ENCODE results near the gene PTPRG. TPM values are rescaled to one million over a fixed set of nuclear protein-coding genes. Genes with fewer than 3 reads are reported as not detected.

The PTPRG gene
- total RNA-seq, 1 experiment from 2014 or later, result 69.3 TPM

GRCh38 chr3:62046326-62046725 lies 485.0 kb downstream of the PTPRG start:
- Histone ChIP-seq H3T11ph (ENCODE audit: low read length) (no peak overlapping the region), H3K79me1 (ENCODE audit: insufficient read depth, low read depth, low read length, poor library complexity, severe bottlenecking) (no peaks in the 10 kb centered on the region), H3K23me2 (ENCODE audit: insufficient read length, low read depth, low read length, poor library complexity, severe bottlenecking) (no peaks in the 10 kb centered on the region), H4K8ac (replicated peaks; ENCODE audit: insufficient read length, low read depth, low read length) (no peak overlapping the region), H2BK20ac (ENCODE audit: low read depth, low read length, poor library complexity, severe bottlenecking) (no peak overlapping the region), H3K14ac (ENCODE audit: insufficient read depth, low read length) (no peak overlapping the region), H2BK5ac (ENCODE audit: insufficient read length, low read length) (no peak overlapping the region), H3K27me3 (ENCODE audit: insufficient read depth, low read length) (no peaks in the 10 kb centered on the region), H4K20me1 (ENCODE audit: control insufficient read depth, insufficient read depth, insufficient read length) (no peaks in the 10 kb centered on the region), H3K27ac (ENCODE audit: insufficient read length, low read depth, low read length) (no peak overlapping the region), H3K4me2 (ENCODE audit: insufficient read depth, insufficient read length, low read length) (no peak overlapping the region), H3K56ac (ENCODE audit: insufficient read length, low read depth, low read length) (no peak overlapping the region), H2AK5ac (ENCODE audit: insufficient read length, low read length) (no peak overlapping the region), H4K91ac (ENCODE audit: insufficient read length, low read depth, low read length) (no peak overlapping the region), H2AFZ (ENCODE audit: low read length) (no peak overlapping the region), H2BK120ac (ENCODE audit: low read depth, low read length, poor library complexity, severe bottlenecking) (no peak overlapping the region), H2BK12ac (ENCODE audit: insufficient read length, low read depth, low read length) (no peak overlapping the region), H3K23ac (ENCODE audit: insufficient read length, low read depth, low read length) (no peak overlapping the region), H3K9ac (ENCODE audit: extremely low read depth, insufficient read length, low read length) (no peak overlapping the region), H3K4ac (ENCODE audit: low read depth, low read length) (no peak overlapping the region), H3K9me3 (ENCODE audit: control insufficient read depth, low read depth, low read length) (no peaks in the 10 kb centered on the region), H3K18ac (ENCODE audit: insufficient read length, low read depth, low read length) (no peak overlapping the region), H4K5ac (ENCODE audit: insufficient read length, low read depth, low read length) (no peak overlapping the region), H2BK15ac (ENCODE audit: low read depth, low read length) (no peak overlapping the region), H3K4me1 (ENCODE audit: insufficient read depth, low read length) (peaks cover 8% of the 10 kb centered on the region), H3K79me2 (ENCODE audit: insufficient read depth, low read length) (no peaks in the 10 kb centered on the region; the same call in 1 of the 2 replicates)
- H3K27ac Mint-ChIP-seq, result peak overlapping the region in 1 of 3 experiments; percentile 33; a peak in 1 of 7 replicates
- H3K27me3 Mint-ChIP-seq (ENCODE audit: low read depth), result no peaks in the 10 kb centered on the region
- TF ChIP-seq, protein P1, sequence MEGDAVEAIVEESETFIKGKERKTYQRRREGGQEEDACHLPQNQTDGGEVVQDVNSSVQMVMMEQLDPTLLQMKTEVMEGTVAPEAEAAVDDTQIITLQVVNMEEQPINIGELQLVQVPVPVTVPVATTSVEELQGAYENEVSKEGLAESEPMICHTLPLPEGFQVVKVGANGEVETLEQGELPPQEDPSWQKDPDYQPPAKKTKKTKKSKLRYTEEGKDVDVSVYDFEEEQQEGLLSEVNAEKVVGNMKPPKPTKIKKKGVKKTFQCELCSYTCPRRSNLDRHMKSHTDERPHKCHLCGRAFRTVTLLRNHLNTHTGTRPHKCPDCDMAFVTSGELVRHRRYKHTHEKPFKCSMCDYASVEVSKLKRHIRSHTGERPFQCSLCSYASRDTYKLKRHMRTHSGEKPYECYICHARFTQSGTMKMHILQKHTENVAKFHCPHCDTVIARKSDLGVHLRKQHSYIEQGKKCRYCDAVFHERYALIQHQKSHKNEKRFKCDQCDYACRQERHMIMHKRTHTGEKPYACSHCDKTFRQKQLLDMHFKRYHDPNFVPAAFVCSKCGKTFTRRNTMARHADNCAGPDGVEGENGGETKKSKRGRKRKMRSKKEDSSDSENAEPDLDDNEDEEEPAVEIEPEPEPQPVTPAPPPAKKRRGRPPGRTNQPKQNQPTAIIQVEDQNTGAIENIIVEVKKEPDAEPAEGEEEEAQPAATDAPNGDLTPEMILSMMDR (conservative IDR thresholded peaks at IDR 0.05), result no peak
- no peak overlapping the region for H3K4me3 Mint-ChIP-seq
- no peak for DNase-seq
- peaks cover 59 to 69% of the 10 kb centered on the region in 2 experiments for H3K4me1 Mint-ChIP-seq
- peaks cover 0 to 2% (median 0%) of the 10 kb centered on the region in 3 experiments; a peak in 1 of 7 replicates for H3K36me3 Mint-ChIP-seq (ENCODE audit: insufficient read depth in 1 of 3, low read depth in 3 of 3)
- H3K9me3 Mint-ChIP-seq, result no peaks in the 10 kb centered on the region
